Esophagus muscularis mucosa (tissue), 4 donors: ENCODE measurements around the gene PDS5B. TPM values are rescaled to one million over a fixed set of nuclear protein-coding genes. Genes with fewer than 3 reads are reported as not detected.
"Not testable (repeated sequence)": the region's sequence is repeated elsewhere in the genome, so short reads cannot be mapped to it uniquely, and the experiment has no call there.

Source experiments
- DNase-seq: peaks from one replicate; pipeline ENCODE4 v3.0.0-alpha.2; 2017; ENCODE audit errors: extremely low spot score
- H3K27ac ChIP-seq, 4 donors: fragments of 200-600 bp; sonication (generic); replicated peaks in 1 of 4; 1 replicate in 3 of 4; 2 replicates in 1 of 4; pipeline ENCODE4 v1.5.1; 2016 to 2019; ENCODE audit warnings: mild to moderate bottlenecking in 1 of 4
- H3K27me3 ChIP-seq, 4 donors: fragments of 200-600 bp; sonication (generic); one replicate each; pipeline versions ENCODE4 v1.5.1 to v1.6.0; 2016 to 2019
- H3K36me3 ChIP-seq, 4 donors: fragments of 200-600 bp; sonication (generic); one replicate each; pipeline ENCODE4 v1.5.1; 2016 to 2019
- H3K4me1 ChIP-seq, 4 donors: fragments of 200-600 bp; sonication (generic); one replicate each; pipeline ENCODE4 v1.5.1; 2016 to 2019
- H3K4me3 ChIP-seq, 4 donors: fragments of 200-600 bp; sonication (generic); 1 replicate in 2 of 4; 2 replicates in 2 of 4; pipeline ENCODE4 v1.5.1; 2016 to 2019; ENCODE audit warnings: mild to moderate bottlenecking in 4 of 4, moderate library complexity in 1 of 4
- H3K9me3 ChIP-seq, 4 donors: fragments of 200-600 bp; sonication (generic); 1 replicate in 3 of 4; 2 replicates in 1 of 4; pipeline ENCODE4 v1.5.1; 2016 to 2019
- CTCF ChIP-seq, 3 experiments: fragments of 200-600 bp in 2 of 3; fragments of 450-650 bp in 1 of 3; sonication (generic) in 2 of 3; IDR thresholded peaks; one replicate each; pipeline ENCODE4 v1.5.1; 2017 to 2019; ENCODE audit warnings: antibody characterized with exemption in 3 of 3, mild to moderate bottlenecking in 2 of 3, moderate library complexity in 1 of 3
- EP300 ChIP-seq: sonication (generic); formaldehyde crosslinking; IDR thresholded peaks from one replicate; pipeline ENCODE4 v1.6.1; 2017; ENCODE audit warnings: antibody characterized with exemption
- POLR2A ChIP-seq: fragments of 450-650 bp; IDR thresholded peaks from one replicate; pipeline ENCODE4 v1.6.1; 2017; ENCODE audit warnings: antibody characterized with exemption, moderate library complexity, mild to moderate bottlenecking, low read depth
- POLR2AphosphoS5 ChIP-seq, 2 donors: sonication (generic); formaldehyde crosslinking; IDR thresholded peaks; one replicate each; pipeline ENCODE4 v1.6.1; 2017; ENCODE audit warnings: antibody characterized with exemption in 2 of 2
- WGBS: methylation state at CpG from one replicate; pipeline ENCODE4 v1.1.5; 2018; 5-methylcytosine and 5-hydroxymethylcytosine counted together
- intact Hi-C: fragments of 100-400 bp; cut with DNase I; formaldehyde crosslinking; loops from one replicate; pipeline ENCODE4 v1.15.1; 2023
- total RNA-seq, 4 donors: library from RNA; depleted of rRNA; stranded (reverse); fragments of >200 nt; gene quantifications; one replicate each; pipeline versions ENCODE4 v1.1.0 to v1.2.1, GENCODE V29; 2016

The PDS5B gene
- total RNA-seq, 4 donors from 2014 or later, result 33.1 to 58.6 (median 42.4) TPM

DNA sequence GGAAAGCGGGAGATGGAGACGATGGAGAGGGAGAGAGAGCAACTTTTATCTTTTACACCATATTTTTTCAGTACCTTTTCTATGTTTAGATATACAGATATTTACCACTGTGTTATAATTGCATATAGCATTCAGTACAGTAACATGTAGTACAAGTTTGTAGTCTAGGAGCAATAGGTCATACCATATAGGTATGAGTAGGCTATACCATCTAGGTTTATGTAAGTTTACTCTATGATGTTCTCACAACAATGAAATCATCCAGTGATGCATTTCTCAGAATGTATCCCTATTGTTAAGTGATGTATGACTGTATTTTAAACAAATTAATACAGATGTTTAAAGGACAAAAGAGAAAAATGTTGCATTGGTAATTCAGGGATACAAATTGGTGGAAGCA is 136.1 kb downstream of the PDS5B start:
- H3K36me3 ChIP-seq, result peaks cover 0 to 15% (median 1%) of the 10 kb centered on the region in 4 donors
- TF ChIP-seq POLR2AphosphoS5 (IDR thresholded peaks at IDR 0.05), result no peak
- TF ChIP-seq EP300, result no peak
- TF ChIP-seq CTCF (IDR thresholded peaks at IDR 0.05), result no peak
- TF ChIP-seq POLR2A, result no peak
- intact Hi-C loops, result no loop called here
- no peak for DNase-seq
- H3K27me3 ChIP-seq, result no peaks in the 10 kb centered on the region
- WGBS, result 98% methylated on average over 2 of the region's 2 CpGs
- H3K9me3 ChIP-seq, result no peaks in the 10 kb centered on the region
- H3K4me1 ChIP-seq, result peaks cover 0 to 6% (median 2%) of the 10 kb centered on the region in 4 donors
- no peak overlapping the region for H3K4me3 ChIP-seq
- no peak overlapping the region for H3K27ac ChIP-seq

DNA sequence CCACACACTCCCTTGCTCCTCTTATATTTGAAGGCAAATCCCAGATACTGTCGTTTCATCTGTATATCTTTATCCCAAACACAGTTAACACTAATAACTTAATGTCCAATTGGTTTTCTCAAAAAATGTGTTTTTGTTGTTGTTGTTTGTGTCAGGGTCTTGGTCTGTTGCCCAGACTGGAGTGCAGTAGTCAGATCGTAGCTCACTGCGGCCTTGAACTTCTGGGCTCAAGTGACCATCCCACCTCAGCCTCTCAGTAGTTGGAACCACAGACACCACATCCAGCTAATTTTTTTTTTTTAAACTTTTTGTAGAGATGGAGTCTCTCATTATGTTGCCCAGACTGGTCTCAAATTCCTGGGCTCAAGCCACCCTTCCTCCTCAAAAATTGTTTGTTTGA is 137.7 kb downstream of the PDS5B start:
- 73% methylated on average over 3 of the region's 3 CpGs for WGBS
- Histone ChIP-seq H3K36me3 (peaks cover 0 to 11% (median 1%) of the 10 kb centered on the region in 4 donors), H3K4me1 (peaks cover 0 to 6% (median 2%) of the 10 kb centered on the region in 4 donors), H3K27ac (no peak overlapping the region), H3K9me3 (no peaks in the 10 kb centered on the region), H3K4me3 (no peak overlapping the region), H3K27me3 (no peaks in the 10 kb centered on the region)
- no peak for TF ChIP-seq POLR2A
- no peak for TF ChIP-seq POLR2AphosphoS5 (IDR thresholded peaks at IDR 0.05)
- no peak for TF ChIP-seq CTCF (IDR thresholded peaks at IDR 0.05)
- no peak for TF ChIP-seq EP300
- intact Hi-C loops, result no loop called here
- DNase-seq, result no peak

GRCh38 chr13:32726374-32727037 is 140.3 kb downstream of the PDS5B start:
- TF ChIP-seq POLR2A, result no peak
- no peak for TF ChIP-seq POLR2AphosphoS5 (IDR thresholded peaks at IDR 0.05)
- no peak for TF ChIP-seq EP300
- no peak for TF ChIP-seq CTCF (IDR thresholded peaks at IDR 0.05)
- no peaks in the 10 kb centered on the region for H3K27me3 ChIP-seq
- 85% methylated on average over 4 of the region's 4 CpGs for WGBS
- intact Hi-C loops, result no loop called here
- no peaks in the 10 kb centered on the region for H3K9me3 ChIP-seq
- H3K27ac ChIP-seq, result no peak overlapping the region
- no peak overlapping the region for H3K4me3 ChIP-seq
- DNase-seq, result no peak
- peaks cover 5 to 15% (median 10%) of the 10 kb centered on the region in 4 donors for H3K4me1 ChIP-seq
- H3K36me3 ChIP-seq, result peaks cover 0 to 6% (median 0%) of the 10 kb centered on the region in 4 donors

DNA sequence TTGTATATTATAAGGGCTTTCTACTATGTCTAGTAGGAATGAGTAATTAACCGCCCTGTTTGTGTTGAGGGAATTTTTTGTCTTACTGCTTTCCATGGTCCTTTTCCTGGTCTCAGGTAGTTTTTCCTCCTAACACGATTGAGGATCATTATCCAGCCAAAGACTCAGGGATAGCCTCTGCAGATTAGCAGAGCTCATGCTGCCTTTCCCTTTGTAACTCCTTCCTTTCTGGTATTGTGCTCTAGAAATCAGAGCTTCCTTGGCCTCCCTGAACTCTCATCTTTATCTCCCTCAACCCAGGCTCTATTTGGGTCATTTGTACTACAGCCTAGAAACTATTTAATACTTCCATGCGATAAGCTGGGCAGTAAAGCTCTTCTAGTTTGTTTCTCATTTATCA is 142.1 kb downstream of the PDS5B start:
- 72% methylated on average over 3 of the region's 3 CpGs for WGBS
- Histone ChIP-seq H3K27ac (no peak overlapping the region), H3K9me3 (no peaks in the 10 kb centered on the region)

DNA sequence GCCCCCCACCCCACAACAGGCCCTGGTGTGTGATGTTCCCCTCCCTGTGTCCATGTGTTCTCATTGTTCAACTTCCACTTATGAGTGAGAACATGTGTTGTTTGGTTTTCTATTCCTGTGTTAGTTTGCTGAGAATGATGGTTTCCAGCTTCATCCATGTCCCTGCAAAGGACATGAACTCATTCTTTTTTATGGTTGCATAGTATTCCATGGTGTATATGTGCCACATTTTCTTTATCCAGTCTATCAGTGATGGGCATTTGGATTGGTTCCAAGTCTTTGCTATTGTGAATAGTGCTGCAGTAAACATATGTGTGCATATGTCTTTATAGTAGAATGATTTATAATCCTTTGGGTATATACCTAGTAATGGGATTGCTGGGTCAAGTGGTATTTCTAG is 142.8 kb downstream of the PDS5B start:
- H3K27me3 ChIP-seq, H3K4me3 ChIP-seq, H3K9me3 ChIP-seq, H3K27ac ChIP-seq, H3K36me3 ChIP-seq, intact Hi-C loops, DNase-seq: not testable (repeated sequence)
- peaks cover 6 to 20% (median 14%) of the 10 kb centered on the region in 4 donors for H3K4me1 ChIP-seq

More for the DNA sequence above, 142.1 kb downstream of the PDS5B start:
- intact Hi-C loops, result no loop called here
- Histone ChIP-seq H3K36me3 (no peaks in the 10 kb centered on the region), H3K4me1 (peaks cover 6 to 20% (median 14%) of the 10 kb centered on the region in 4 donors), H3K4me3 (no peak overlapping the region), H3K27me3 (no peaks in the 10 kb centered on the region)
- TF ChIP-seq POLR2AphosphoS5 (IDR thresholded peaks at IDR 0.05), result no peak
- TF ChIP-seq CTCF (IDR thresholded peaks at IDR 0.05), result no peak
- TF ChIP-seq EP300, result no peak
- no peak for TF ChIP-seq POLR2A
- no peak for DNase-seq
